ENCODE data around the gene NRIP1.

The NRIP1 gene

DNA sequence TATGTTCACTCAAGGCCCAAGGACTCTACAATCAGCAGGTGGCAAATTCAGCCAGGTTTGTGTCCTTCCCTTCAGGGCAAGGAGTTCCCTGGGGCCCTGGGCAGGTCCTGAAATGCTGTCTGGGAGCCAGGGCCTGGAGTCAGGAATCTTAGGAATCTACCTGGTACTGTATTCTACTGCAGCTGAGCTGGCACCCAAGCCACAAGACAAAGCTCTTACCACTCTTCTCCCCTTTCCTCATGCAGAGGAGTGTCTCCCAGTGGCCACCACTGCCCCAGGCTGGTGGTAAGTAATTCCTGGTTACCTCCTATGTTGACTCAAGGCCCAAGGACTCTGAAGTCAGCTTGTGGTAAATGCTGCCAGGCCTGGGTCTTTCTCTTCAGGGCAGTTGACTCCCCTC is 153.4 kb downstream of the NRIP1 start:
- no peak for DNase-seq (ENCODE audit: low read depth)
